Smooth muscle cell (in vitro differentiated cells): ENCODE results near the gene PHIP. TPM values are rescaled to one million over a fixed set of nuclear protein-coding genes. Genes with fewer than 3 reads are reported as not detected.

ENCODE experiments used
- DNase-seq: peaks from one replicate; lab custom pipeline; 2025; ENCODE audit not compliant: unreplicated experiment; lab: John Stamatoyannopoulos, UW
- H2AFZ ChIP-seq: fragments of 200-600 bp; sonication (generic); 2 replicates; pipeline ENCODE4 v1.6.0; 2016; ENCODE audit warnings: antibody characterized with exemption, low read depth, mild to moderate bottlenecking
- H3F3A ChIP-seq: fragments of 200-600 bp; sonication (generic); 2 replicates; pipeline ENCODE4 v1.6.0; 2017; ENCODE audit warnings: antibody characterized with exemption, low read depth
- H3K27ac ChIP-seq: fragments of 200-600 bp; sonication (generic); 2 replicates; pipeline ENCODE4 v1.5.1; 2016; ENCODE audit warnings: low read depth, mild to moderate bottlenecking
- H3K27me3 ChIP-seq: fragments of 200-600 bp; sonication (generic); 2 replicates; pipeline ENCODE4 v1.6.1; 2016; ENCODE audit warnings: low read depth, mild to moderate bottlenecking
- H3K36me3 ChIP-seq: fragments of 200-600 bp; sonication (generic); 2 replicates; pipeline ENCODE4 v1.5.1; 2016; ENCODE audit warnings: low read depth
- H3K4me1 ChIP-seq: fragments of 200-600 bp; sonication (generic); 2 replicates; pipeline ENCODE4 v1.5.1; 2016; ENCODE audit warnings: low read depth
- H3K4me2 ChIP-seq: fragments of 200-600 bp; sonication (generic); 2 replicates; pipeline ENCODE4 v1.6.0; 2016; ENCODE audit warnings: mild to moderate bottlenecking
- H3K4me3 ChIP-seq: fragments of 200-600 bp; sonication (generic); 2 replicates; pipeline ENCODE4 v1.5.1; 2016; ENCODE audit warnings: mild to moderate bottlenecking
- H3K79me2 ChIP-seq: fragments of 200-600 bp; sonication (generic); 2 replicates; pipeline ENCODE4 v1.6.0; 2016; ENCODE audit warnings: low read depth, mild to moderate bottlenecking
- H3K9ac ChIP-seq: fragments of 200-600 bp; sonication (generic); 2 replicates; pipeline ENCODE4 v1.6.0; 2016; ENCODE audit warnings: low read depth
- H3K9me3 ChIP-seq: fragments of 200-600 bp; sonication (generic); replicated peaks from 2 replicates; pipeline ENCODE4 v1.5.1; 2016; ENCODE audit warnings: low read depth
- H4K20me1 ChIP-seq: fragments of 200-600 bp; sonication (generic); 2 replicates; pipeline ENCODE4 v1.6.0; 2016; ENCODE audit warnings: low read depth
- CTCF ChIP-seq: fragments of 200-600 bp; sonication (generic); IDR thresholded peaks from 2 replicates; pipeline ENCODE4 v1.5.1; 2017; ENCODE audit warnings: borderline replicate concordance, mild to moderate bottlenecking, antibody characterized with exemption; ENCODE audit not compliant: insufficient read depth, poor library complexity, severe bottlenecking
- WGBS: methylation state at CpG from one replicate; pipeline ENCODE4 v1.1.7; 2016; ENCODE audit warnings: low lambda C conversion rate; 5-methylcytosine and 5-hydroxymethylcytosine counted together
- polyA plus RNA-seq: library from polyadenylated mRNA; unstranded; fragments of >200 nt; fragmentation: Nextera tagmentation; extraction: Ambion mirVana; gene quantifications from 2 replicates; pipeline ENCODE4 v1.2.1, GENCODE V29; 2016
- total RNA-seq: library from RNA; depleted of rRNA; stranded (reverse); fragments of >200 nt; gene quantifications from 2 replicates; pipeline ENCODE4 v1.2.3, GENCODE V29; 2014

The PHIP gene
- total and polyA plus RNA-seq, 2 experiments from 2014 or later = 7.8 to 32.6 TPM

GRCh38 chr6:79010422-79010821 is 67.6 kb downstream of the PHIP start:
- Histone ChIP-seq H3K27me3 (no peaks in the 10 kb centered on the region), H3K4me1 (no peaks in the 10 kb centered on the region), H3K79me2 (no peaks in the 10 kb centered on the region), H3K4me3 (no peak overlapping the region), H3F3A (no peaks in the 10 kb centered on the region), H4K20me1 (no peaks in the 10 kb centered on the region), H3K4me2 (no peak overlapping the region), H3K9ac (no peak overlapping the region), H3K27ac (no peak overlapping the region), H3K36me3 (peaks cover 12% of the 10 kb centered on the region), H3K9me3 (no peaks in the 10 kb centered on the region), H2AFZ (no peak overlapping the region)
- WGBS = 100% methylated on average over 1 of the region's 1 CpG
- no peak for TF ChIP-seq CTCF
- DNase-seq = no peak

GRCh38 chr6:79009819-79010218 is 68.2 kb downstream of the PHIP start:
- no peak for TF ChIP-seq CTCF

GRCh38 chr6:79005497-79005896 is 72.6 kb downstream of the PHIP start:
- no peaks in the 10 kb centered on the region for H3K79me2 ChIP-seq
- peaks cover 10% of the 10 kb centered on the region for H3K36me3 ChIP-seq
- WGBS = 92% methylated on average over 1 of the region's 1 CpG
- no peak overlapping the region for H3K9ac ChIP-seq
- no peak overlapping the region for H3K4me3 ChIP-seq
- DNase-seq = no peak
- no peaks in the 10 kb centered on the region for H3K9me3 ChIP-seq
- no peak for TF ChIP-seq CTCF
- no peaks in the 10 kb centered on the region for H3K27me3 ChIP-seq
- H4K20me1 ChIP-seq = no peaks in the 10 kb centered on the region
- H3K4me1 ChIP-seq = no peaks in the 10 kb centered on the region
- H3K4me2 ChIP-seq = no peak overlapping the region
- H3F3A ChIP-seq = no peaks in the 10 kb centered on the region
- H2AFZ ChIP-seq = no peak overlapping the region
- no peak overlapping the region for H3K27ac ChIP-seq

More at GRCh38 chr6:79009819-79010218, 68.2 kb downstream of the PHIP start:
- Histone ChIP-seq H3K27me3 (no peaks in the 10 kb centered on the region), H3K36me3 (peaks cover 7% of the 10 kb centered on the region), H3K4me2 (no peak overlapping the region), H3K79me2 (no peaks in the 10 kb centered on the region), H3K9me3 (no peaks in the 10 kb centered on the region), H4K20me1 (no peaks in the 10 kb centered on the region), H3K4me1 (no peaks in the 10 kb centered on the region), H3F3A (no peaks in the 10 kb centered on the region), H2AFZ (no peak overlapping the region), H3K9ac (no peak overlapping the region), H3K27ac (no peak overlapping the region), H3K4me3 (no peak overlapping the region)
- DNase-seq = no peak
- WGBS = 100% methylated on average over 1 of the region's 1 CpG

- Histone ChIP-seq H3K4me3 (no peak overlapping the region), H2AFZ (no peak overlapping the region), H3K36me3 (peaks cover 10% of the 10 kb centered on the region), H4K20me1 (no peaks in the 10 kb centered on the region), H3K27me3 (no peaks in the 10 kb centered on the region), H3K4me2 (no peak overlapping the region), H3K4me1 (no peaks in the 10 kb centered on the region), H3K9ac (no peak overlapping the region), H3K27ac (no peak overlapping the region), H3K79me2 (no peaks in the 10 kb centered on the region), H3F3A (no peaks in the 10 kb centered on the region), H3K9me3 (no peaks in the 10 kb centered on the region)
- no peak for DNase-seq
- no peak for TF ChIP-seq CTCF
- WGBS = 71% methylated on average over 1 of the region's 1 CpG
These were observed 73.0 kb downstream of the PHIP start for GRCh38 chr6:79005024-79005423.
